Activated CD8-positive, alpha-beta memory T cell treated with anti-CD3 and anti-CD28 coated beads for 24 hours (primary cell): ENCODE results near the gene INPP5D.
"Not testable (repeated sequence)": the region's sequence is repeated elsewhere in the genome, so short reads cannot be mapped to it uniquely, and the experiment has no call there.

Experiments used
- DNase-seq: peaks from one replicate; pipeline ENCODE4 v3.0.0-alpha.2; 2020

The INPP5D gene

DNA sequence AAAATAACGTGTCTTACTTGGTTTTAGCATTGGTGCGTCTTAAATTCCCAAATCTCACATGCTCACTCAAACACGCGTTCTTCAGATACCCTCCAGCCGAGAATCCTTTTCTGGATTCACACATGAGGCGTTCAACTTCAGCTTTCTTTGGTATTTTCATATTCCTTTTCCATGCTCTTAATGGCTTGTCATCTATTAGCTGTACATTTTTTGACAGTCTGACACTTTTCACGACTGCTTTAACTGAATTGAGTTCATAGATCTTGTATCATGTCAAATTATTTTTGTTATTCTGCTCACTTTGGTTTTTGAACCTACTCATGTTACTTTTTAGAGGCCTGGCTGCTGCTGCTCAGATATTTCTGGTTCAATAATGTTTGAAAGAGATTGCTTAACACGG is 59.0 kb downstream of the INPP5D start:
- DNase-seq = no peak

DNA sequence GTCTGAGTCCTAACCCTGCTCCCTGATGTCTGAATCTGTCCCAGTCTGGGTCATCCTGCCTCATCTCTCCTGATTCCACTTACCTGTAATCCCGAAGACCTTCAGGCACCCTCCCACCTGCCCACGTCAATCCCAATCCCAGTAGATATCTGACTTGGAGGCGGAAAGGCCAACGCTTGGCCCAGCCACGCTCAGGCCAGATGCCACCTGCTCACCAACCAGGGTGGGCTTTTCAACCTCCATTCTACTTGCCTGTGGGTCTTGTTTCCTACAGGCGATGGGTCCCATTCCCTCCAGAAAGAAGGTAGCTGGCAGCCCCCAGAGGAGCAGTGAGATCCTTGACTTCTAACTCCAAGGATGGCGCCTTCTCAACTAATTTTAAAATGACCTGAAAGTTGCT is 59.7 kb downstream of the INPP5D start:
- no peak for DNase-seq

DNA sequence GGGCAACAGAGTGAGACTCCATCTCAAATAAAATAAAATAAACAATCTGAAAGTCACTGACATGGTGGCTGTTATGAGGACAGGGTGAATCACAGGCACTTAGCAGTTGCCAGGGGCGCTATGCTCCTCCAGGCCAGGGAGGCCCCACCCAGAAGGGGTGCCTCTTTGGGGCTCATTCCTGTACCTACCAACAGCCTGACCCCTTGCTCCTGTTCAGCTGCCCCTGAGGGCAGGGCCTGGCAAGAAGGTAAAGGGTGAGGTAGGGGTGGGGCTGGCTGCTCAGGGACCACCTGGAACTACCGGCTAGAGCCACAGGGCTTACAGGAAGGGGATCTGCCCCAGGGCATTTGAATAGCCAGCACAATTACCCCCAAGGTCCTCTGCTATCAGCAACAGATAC is 60.3 kb downstream of the INPP5D start:
- DNase-seq = no peak

GRCh38 chr2:233121856-233122255 is 61.7 kb downstream of the INPP5D start:
- no peak for DNase-seq

- DNase-seq = no peak
Observed at GRCh38 chr2:233122541-233122940, 62.4 kb downstream of the INPP5D start.

- not testable (repeated sequence) for DNase-seq
Observed at GRCh38 chr2:233123576-233123975, 63.4 kb downstream of the INPP5D start.

DNA sequence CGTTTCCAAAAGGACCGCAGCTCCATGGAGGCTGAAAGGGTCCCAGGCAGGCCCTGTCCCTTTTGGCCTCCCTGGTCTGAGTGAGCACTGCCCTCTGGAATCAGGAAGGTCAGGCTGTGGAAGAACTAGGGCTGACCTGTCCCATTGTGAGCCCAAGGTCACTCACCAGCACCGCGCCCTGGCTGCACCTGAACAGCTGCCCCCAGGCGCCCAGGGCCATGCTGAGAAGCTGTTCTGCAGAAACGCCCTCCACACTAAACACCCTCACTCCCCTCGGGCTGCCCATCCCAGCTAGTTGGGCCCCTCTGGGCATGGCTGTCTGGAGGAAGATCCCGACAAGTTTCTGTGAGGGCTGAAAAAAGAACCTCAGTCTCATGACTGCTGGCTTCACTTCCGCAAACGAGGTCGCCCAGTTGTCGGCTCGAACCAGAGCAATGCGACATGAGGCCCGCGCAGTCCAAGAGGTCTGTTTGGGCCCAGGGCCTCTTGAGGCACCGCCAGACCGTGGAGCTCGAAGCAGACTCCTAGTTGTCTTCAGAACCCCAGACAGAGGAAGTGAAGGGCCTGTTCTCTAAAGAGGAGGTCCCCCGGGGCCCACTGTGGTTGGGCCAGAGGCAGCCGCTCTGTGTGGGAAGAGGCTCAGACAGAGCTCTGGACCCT is 64.4 kb downstream of the INPP5D start:
- no peak for DNase-seq

GRCh38 chr2:233125455-233126065 is 65.4 kb downstream of the INPP5D start:
- DNase-seq = no peak

DNA sequence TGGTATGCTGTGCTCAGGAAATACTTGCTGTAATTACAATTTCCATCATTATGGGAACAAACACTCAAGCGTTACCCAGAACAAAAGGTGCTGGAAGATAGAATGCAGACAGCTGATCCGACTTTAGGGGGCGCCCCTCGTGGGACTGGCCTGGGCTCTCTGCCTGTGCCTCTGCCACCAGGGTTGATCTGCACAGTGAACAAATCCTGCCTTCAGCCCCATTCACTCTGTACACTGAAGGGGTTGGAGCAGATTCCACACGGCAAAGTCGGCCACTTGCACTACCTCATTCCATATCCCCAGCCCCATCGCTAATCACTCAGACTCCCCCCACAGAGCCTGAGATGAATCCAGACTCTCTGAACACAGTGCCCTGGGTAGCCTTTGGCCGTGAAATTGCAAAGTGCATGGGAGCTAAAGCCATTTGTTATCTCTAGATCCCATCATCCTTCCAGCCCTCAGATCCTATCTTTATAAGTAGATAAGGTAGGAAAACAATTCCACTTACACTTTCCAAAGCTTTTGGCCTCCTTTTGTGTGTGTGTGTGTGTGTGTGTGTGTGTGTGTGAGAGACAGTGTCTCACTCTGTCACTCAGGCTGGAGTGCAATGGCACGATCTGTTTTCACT is 69.3 kb downstream of the INPP5D start:
- no peak for DNase-seq

DNA sequence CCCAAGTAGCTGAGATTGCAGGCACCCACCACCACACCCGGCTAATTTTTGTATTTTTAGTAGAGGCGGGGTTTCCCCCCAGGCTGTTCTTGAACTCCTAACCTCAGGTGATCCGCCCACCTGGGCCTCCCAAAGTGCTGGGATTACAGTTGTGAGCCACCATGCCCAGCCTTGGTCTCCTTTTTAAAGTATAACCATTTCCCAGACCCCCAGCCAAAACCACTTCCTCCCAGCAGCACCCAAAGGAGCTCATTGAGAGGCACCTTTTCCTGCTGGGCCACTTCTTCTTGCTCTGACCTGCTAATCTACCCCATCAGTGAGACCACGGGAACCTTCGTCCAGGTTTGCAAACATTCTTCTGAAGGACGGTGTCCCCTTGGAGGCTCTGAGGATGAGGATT is 69.9 kb downstream of the INPP5D start:
- no peak for DNase-seq

DNA sequence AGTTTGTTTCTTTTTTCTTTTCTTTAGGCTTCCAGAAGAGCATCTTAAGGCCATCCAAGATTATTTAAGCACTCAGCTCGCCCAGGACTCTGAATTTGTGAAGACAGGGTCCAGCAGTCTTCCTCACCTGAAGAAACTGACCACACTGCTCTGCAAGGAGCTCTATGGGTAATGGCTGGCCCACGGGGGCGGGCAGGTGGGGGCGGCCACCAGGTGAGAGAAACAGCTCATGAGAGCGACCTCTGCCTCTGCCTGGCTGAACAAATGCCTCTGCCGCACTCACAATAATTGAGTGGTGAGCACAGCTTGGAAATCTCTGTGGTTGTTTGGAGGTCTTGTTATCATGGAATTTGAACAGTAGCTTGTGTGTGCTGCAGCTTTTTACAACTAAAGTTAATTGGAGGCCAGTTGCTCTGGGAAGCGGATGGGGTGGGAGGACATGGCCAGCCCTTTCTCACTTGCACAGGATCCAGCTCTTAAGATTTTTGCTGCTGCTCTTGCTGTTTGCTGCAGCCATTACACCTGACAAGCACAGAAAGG is 70.4 kb downstream of the INPP5D start:
- DNase-seq = no peak

DNA sequence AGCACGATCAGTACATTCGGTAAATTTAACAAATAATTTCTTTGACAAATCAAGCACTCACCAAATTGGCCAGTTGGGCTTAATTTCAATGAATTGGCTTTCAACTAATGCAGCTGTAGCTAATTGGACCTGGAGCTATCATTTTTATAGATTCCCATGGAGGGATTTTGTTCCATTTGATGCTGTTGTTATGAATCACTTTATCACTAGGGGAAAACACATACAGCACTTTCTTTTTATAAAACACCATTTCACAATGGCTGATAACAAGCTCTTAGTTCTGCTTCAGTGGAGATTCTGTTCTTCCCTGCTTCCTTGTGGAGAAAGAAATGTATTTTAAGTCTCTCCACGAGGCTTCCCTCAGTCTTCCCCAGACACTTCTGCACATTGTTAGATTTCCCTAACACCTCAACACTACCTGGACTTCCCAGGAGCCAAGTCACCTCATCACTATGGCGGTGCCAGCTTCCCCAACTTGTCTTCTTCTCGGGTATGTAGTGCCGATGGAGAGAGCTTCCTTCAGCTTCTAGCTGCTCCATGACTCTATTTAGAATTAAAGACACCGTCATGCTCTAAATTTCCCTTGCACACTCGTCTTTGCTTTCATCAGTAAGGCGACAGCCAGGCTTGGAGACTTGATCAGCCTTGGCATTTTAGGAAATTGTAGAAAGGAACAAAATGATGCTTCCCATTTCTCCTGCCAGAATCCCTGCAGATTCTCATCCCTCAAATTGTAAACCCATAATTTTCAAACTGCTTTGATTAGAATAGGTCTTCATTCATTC is 72.0 kb downstream of the INPP5D start:
- DNase-seq = no peak

GRCh38 chr2:233133239-233133638 is 73.1 kb downstream of the INPP5D start:
- no peak for DNase-seq

- DNase-seq = no peak
Observed at GRCh38 chr2:233135421-233135820, 75.3 kb downstream of the INPP5D start.

DNA sequence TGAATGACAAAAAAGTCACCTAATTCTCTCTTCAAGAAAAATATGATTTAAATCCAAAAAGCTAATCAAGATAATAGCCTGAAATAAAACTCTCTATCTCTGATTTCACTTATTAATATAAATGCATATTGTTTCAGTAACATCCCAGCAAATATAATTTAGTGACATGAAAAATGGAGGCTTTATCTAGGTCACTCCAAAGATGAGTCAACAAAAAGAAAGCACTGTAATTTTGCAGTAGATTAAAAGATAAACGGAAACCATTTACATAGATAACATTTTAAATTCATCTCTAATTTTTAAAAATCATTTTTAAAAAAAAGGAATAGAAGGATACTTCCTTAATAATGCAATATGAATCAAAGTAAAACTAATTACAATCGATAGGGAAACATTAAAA is 76.9 kb downstream of the INPP5D start:
- DNase-seq = no peak

DNA sequence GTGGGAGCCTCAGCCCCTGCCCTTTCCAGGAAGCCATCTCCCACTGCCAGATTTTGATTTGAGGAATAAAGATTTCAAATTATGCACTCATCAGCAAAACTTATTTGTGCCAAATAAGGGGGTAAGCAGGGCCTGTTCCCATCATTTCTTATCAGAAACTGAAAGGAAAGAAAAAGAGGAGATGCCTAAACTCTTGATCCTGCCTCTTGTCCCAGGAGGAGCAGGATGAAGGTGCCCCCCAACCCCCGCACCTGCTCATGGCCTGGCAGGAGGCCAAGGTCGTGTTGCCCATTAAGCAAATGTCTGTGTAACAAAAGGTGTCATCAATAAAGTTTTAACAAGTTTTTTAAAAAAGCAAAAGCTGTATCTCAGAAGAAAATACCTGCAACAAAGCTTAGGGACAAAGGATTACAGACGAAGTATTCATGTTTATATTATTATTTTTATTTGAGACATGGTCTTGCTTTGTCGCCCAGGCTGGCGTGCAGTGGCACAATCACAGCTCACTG is 80.0 kb downstream of the INPP5D start:
- no peak for DNase-seq

GRCh38 chr2:233140978-233141377 is 80.8 kb downstream of the INPP5D start:
- DNase-seq = no peak

- no peak for DNase-seq
Observed at GRCh38 chr2:233141901-233142300, 81.8 kb downstream of the INPP5D start.

DNA sequence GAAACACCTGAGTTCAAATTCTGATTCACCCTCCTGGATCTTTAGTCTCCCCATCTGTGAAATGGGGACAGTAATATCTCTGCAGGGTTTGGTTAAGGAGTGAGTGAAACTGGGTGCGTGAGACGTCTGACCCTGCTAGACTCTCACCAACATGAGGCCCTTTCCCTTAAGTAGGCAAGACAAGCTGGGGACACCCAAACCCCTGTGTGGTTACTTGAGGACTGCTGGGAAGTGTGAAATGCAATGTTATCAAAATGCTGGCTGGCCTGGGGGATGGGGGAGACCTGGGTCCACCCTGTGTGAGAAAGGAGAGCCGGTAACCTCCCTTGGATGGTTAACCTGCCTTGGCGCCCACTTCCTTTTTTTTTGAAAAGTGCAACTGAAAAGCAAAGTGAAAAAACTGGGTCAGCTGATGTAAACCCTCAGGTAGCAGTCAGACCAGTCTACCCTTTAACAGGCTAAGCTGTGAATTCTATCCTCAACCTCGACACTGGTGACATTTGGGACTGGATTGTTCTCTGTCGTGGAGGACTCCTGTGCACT is 82.3 kb downstream of the INPP5D start:
- peak; percentile 68 for DNase-seq

GRCh38 chr2:233143700-233144331 is 83.7 kb downstream of the INPP5D start:
- DNase-seq = no peak

DNA sequence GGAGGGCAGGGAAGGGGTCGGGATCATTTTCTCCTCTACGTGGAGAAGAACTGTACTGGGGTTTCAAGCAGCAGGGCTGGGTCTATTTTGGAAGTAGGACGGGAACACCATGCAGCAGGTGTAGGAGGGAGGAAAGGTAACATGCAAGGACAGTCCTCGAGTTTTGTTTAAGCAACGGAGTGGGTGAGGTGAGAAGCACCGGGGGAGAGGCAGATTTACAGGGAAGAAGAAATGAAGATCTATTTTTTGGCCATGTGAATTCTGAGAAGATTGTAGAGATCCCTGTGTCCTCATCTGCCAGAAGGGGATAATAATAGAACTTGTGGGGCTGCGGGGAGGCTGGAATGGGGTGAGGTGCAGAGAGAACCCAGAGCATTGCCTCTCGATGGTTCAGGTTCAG is 85.6 kb downstream of the INPP5D start:
- no peak for DNase-seq

DNA sequence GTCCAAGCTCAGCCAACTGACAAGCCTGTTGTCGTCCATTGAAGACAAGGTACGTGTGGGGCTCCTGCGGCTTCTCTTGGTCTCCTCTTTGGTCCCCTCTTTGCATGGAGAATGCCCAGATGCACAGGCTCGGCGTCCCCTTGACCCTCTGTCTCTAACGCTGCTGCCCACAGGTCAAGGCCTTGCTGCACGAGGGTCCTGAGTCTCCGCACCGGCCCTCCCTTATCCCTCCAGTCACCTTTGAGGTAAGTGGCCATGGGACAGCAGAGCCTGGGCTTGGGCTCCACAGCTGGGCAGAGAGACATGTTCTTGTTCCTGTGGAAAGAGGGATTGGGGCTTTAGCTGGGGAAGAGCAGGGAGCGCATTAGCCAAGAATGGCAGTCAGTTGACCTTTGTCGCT is 86.1 kb downstream of the INPP5D start:
- no peak for DNase-seq
